Activated naive CD4-positive, alpha-beta T cell (primary cell): ENCODE results near the gene MEIOC.
"Not testable (repeated sequence)": the region's sequence is repeated elsewhere in the genome, so short reads cannot be mapped to it uniquely, and the experiment has no call there.

Experiments
- DNase-seq, 4 experiments: peaks; one replicate each; lab custom pipeline; 2025; lab: John Stamatoyannopoulos, UW

MEIOC gene

DNA sequence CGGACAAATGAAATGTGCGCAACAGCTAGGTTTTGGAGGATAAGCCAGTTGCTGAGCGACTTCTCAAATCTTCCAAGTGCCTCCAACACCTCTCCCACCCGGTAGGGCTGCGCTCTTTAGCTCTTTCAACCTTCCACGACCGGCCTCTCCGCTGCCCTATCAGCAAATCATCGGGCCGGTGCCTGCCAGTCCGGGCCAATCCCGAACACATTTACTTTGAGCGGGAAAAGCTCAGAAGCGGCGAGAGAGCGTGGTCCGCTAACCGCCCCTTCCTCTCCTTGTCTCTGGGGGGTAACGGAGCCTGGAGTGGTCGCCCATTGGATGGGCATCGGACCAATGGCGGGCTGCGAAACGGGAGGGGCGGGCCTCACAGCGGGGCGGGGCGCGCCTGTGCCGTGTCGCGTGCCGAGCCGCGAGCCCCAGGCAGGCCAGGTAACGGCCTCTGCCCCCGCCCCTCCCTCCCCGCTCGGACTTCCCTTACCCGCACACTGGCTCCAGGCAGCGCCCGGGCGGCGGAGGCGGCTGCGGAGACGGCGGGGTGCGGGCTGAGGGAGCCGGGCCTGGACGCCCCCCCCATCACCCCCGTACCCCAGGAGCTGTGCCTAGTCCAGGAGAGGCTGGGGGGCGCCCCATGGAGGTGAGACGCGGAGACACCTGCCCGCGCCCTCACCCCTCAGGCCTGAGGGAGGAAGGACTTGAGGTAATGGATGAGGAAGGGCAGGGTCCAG lies at the start of gene MEIOC:
Gene MEIOC, plus strand, starts transcription at position 486 of the 728 bp plus-strand sequence. Its CDS starts 146 bp downstream, at position 632.
- DNase-seq = no peak

DNA sequence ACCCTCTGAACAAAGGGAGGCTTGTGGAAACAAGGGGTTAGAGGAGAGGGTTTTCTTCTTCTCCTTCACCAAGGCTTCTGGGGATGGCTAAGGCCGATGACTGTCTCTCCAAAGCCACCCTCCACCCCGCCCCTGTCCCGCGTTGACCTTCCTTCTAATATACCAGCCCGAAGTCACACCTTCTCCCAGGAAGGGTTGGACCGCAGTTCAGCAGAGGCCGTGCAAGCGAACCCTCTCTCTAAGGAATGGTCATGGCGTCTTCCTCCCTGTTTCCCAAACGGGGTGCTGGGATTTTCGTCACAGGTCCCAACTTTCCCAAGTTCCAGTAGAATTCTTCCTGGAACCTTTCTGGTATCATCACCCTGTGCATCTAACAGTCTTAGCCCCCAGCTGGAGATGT lies 49.6 kb upstream of the MEIOC start:
- no peak for DNase-seq

GRCh38 chr17:44607836-44608690 lies 48.2 kb upstream of the MEIOC start:
- DNase-seq = no peak

GRCh38 chr17:44608727-44609435 lies 47.4 kb upstream of the MEIOC start:
- DNase-seq = no peak

GRCh38 chr17:44610331-44610730 lies 45.9 kb upstream of the MEIOC start:
- DNase-seq = no peak

- DNase-seq = no peak
Observed at GRCh38 chr17:44610871-44611270, 45.4 kb upstream of the MEIOC start.

DNA sequence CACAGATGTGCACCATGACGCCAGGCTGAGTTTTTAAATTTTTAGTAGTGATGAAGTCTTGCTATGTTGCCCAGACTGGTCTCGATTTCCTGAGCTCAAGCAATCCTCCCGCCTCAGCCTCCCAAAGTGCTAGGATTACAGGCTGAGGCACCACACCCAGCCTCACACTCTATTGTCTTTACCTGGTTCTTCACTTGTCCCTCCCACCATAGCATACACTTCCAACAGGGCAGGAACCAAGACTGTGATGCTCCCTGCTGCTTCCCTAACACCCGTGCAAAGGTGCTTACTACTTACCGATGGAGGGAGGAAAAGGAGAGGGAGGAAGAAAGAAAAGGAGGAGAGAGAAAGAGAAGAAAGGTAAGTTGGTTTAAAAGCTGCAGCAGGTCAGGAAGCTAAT lies 41.4 kb upstream of the MEIOC start:
- DNase-seq = no peak

DNA sequence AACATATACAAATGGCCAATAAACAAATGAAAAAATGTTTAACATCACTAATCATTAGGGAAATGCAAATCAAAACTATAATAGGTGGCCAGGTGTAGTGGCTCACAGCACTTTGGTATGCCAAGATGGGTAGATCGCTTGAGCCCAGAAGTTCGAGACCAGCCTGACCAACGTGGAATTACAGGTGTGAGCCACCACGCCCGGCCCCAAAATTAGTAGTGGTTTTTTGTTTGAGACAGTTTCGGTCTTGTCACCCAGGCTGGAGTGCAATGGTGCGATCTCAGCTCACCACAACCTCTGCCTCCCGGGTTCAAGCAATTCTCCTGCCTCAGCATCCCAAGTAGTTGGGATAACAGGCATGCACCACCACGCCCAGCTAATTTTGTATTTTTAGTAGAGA lies 37.6 kb upstream of the MEIOC start:
- not testable (repeated sequence) for DNase-seq

DNA sequence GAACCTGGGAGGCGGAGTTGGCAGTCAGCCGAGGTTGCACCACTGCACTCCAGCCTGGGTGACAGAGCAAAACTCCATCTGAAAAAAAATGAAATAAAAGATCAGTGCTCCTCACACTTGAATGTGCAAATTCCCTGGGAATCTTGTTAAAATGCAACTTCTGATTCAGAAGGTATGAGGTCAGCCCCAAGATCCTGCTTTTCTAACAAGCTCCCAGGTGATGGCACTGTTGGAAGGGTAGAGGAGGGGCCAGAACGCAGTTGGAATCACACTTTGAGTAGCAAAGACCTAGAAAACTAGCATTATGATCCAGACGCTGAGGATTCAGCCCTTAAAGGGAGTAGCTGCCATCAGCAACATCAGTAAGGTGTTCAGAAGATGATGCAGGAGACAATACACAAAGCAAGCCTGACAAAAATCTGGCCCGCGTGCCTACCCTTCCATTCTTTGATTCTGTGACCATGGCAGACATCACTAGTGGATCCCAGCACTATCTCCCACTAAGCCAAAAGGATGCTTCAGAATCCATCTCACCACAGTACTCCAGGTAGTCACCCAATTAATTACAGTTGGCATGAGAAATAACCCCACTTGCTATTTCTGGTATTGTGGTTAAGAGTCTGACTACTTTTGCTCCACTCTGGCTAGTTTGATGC lies 33.1 kb upstream of the MEIOC start:
- DNase-seq = no peak

GRCh38 chr17:44627513-44628242 lies 28.6 kb upstream of the MEIOC start:
- DNase-seq = no peak

- no peak for DNase-seq
Observed at GRCh38 chr17:44628243-44629188, 27.8 kb upstream of the MEIOC start.

GRCh38 chr17:44629314-44629713 lies 27.0 kb upstream of the MEIOC start:
- no peak for DNase-seq

GRCh38 chr17:44630703-44631102 lies 25.6 kb upstream of the MEIOC start:
- no peak for DNase-seq

GRCh38 chr17:44633998-44634397 lies 22.3 kb upstream of the MEIOC start:
- no peak for DNase-seq

GRCh38 chr17:44634401-44634800 lies 21.9 kb upstream of the MEIOC start:
- not testable (repeated sequence) for DNase-seq

DNA sequence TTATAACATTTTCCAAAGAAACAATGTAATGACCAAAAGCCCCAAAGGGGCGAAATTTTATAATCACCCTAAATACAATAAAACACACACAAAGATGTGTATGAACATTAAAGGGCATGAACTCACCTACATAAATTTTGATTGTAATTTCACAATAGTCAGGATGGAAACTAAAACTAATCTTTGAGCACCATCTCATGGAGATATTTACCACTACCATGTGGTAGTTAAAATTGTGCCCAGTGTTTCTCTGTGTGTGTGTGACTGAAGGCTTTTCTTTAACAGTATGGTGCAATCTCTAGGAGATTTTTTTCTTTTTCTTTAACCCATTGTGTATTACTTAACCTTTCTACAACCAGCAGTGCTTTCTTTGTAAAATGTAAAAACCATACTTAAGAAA lies 19.7 kb upstream of the MEIOC start:
- no peak for DNase-seq

GRCh38 chr17:44637066-44637465 lies 19.2 kb upstream of the MEIOC start:
- DNase-seq = no peak

DNA sequence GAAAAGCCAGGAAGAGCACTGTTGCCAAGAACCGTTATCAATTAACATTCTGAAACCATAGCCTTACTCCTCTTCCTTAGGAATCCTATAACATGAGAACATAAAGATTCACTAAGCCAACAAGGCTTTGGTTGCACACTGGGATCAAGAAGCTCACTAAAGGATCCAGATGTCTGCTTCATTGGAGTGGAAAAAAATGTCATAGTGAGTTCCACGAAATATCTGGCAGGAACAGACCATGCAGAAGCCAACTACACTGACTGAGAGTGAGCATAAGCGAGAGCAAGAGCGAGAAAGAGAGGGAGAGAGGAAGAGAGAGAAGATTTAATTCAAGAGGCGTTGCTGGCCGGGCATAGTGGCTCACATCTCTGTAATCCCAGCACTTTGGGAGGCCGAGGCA lies 13.4 kb upstream of the MEIOC start:
- no peak for DNase-seq

- DNase-seq = no peak
Observed at GRCh38 chr17:44645341-44645740, 10.9 kb upstream of the MEIOC start.

DNA sequence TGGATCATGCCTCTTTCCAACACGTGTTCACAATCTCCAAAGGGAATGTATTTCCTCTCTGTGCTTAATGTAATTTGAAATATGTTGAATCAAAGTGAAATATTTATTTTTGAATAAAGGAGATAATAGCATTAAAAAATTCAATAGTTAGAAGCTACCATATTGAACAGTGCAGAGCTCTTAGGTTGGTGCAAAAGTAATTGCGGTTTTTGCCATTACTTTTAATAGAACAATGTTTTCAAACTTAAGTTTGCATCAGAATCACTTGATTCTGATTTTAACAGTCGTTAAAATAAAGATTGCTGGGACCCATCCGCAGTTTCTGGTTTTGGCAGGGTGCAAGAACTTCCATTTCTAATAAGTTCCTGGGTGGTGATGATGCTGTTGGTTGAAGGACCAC lies 10.0 kb upstream of the MEIOC start:
- DNase-seq = no peak
